Stimulated activated memory B cell treated with anti-CD40 and anti-IgM and Interleukin-4, amounts not matched to agents 10 μg/mL and 1 μg/mL and 100 μg/mL, for 72 hours (primary cell): ENCODE measurements around the gene NGFR.
"Not testable (repeated sequence)": the region's sequence is repeated elsewhere in the genome, so short reads cannot be mapped to it uniquely, and the experiment has no call there.

ENCODE experiments used
- ATAC-seq: fragments of 150-1000 bp; cut with Tn5 transposase; 2 replicates; pipeline ENCODE4 v1.10.0; 2021
- H3K27ac Mint-ChIP-seq: one replicate; pipeline ENCODE4 v1.8.0; 2022; ENCODE audit warnings: mild to moderate bottlenecking, mixed read lengths
- H3K27me3 Mint-ChIP-seq: one replicate; pipeline ENCODE4 v1.8.0; 2022; ENCODE audit warnings: mixed read lengths
- H3K36me3 Mint-ChIP-seq: one replicate; pipeline ENCODE4 v1.8.0; 2022; ENCODE audit warnings: mixed read lengths
- H3K4me1 Mint-ChIP-seq: one replicate; pipeline ENCODE4 v1.8.0; 2022; ENCODE audit warnings: mixed read lengths
- H3K4me3 Mint-ChIP-seq: one replicate; pipeline ENCODE4 v1.8.0; 2022; ENCODE audit warnings: mild to moderate bottlenecking, moderate library complexity, mixed read lengths
- H3K9me3 Mint-ChIP-seq: one replicate; pipeline ENCODE4 v1.8.0; 2022; ENCODE audit warnings: mixed read lengths

Gene NGFR

GRCh38 chr17:49501496-49501895 is 6.4 kb downstream of the NGFR start:
- peaks cover 98% of the 10 kb centered on the region for H3K27me3 Mint-ChIP-seq

DNA sequence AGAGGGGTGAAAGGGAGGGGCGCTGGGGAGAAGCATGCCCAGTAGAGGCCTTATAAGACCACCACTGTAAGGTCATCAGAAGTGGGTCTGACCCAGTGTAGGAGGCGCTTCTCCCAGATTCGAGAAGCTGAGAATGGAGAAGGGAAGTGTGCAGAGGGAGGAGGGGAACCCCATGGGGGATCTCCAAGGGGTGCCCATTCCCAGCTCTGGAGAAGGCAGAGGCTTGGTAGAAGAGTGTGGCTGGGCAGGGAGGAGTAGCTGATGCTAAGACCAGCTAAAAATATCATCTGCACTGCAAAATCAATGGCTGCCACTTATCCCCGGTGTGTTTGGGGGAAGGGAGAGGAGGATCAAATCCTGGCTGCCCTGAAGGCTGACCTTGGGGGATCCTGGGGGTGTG is 7.2 kb downstream of the NGFR start:
- no peak overlapping the region for H3K27ac Mint-ChIP-seq
- peaks cover 11% of the 10 kb centered on the region for H3K4me1 Mint-ChIP-seq
- no peaks in the 10 kb centered on the region for H3K9me3 Mint-ChIP-seq
- ATAC-seq: no peak
- peaks cover 99% of the 10 kb centered on the region for H3K27me3 Mint-ChIP-seq
- no peak overlapping the region for H3K4me3 Mint-ChIP-seq
- no peaks in the 10 kb centered on the region for H3K36me3 Mint-ChIP-seq

More at GRCh38 chr17:49501496-49501895, 6.4 kb downstream of the NGFR start:
- Mint-ChIP-seq H3K4me3 (no peak overlapping the region), H3K9me3 (no peaks in the 10 kb centered on the region), H3K4me1 (peaks cover 19% of the 10 kb centered on the region), H3K36me3 (no peaks in the 10 kb centered on the region), H3K27ac (no peak overlapping the region)
- ATAC-seq: no peak

- not testable (repeated sequence) for H3K4me3 Mint-ChIP-seq, H3K4me1 Mint-ChIP-seq, H3K27ac Mint-ChIP-seq, H3K9me3 Mint-ChIP-seq, H3K36me3 Mint-ChIP-seq, ATAC-seq
- H3K27me3 Mint-ChIP-seq: peaks cover 99% of the 10 kb centered on the region
Observed at GRCh38 chr17:49502680-49503079, 7.6 kb downstream of the NGFR start.

- ATAC-seq: no peak
- Mint-ChIP-seq H3K27me3 (peaks cover 96% of the 10 kb centered on the region), H3K4me3 (no peak overlapping the region), H3K9me3 (no peaks in the 10 kb centered on the region), H3K4me1 (no peaks in the 10 kb centered on the region), H3K36me3 (no peaks in the 10 kb centered on the region), H3K27ac (no peak overlapping the region)
Observed at GRCh38 chr17:49504369-49504768, 9.3 kb downstream of the NGFR start.

DNA sequence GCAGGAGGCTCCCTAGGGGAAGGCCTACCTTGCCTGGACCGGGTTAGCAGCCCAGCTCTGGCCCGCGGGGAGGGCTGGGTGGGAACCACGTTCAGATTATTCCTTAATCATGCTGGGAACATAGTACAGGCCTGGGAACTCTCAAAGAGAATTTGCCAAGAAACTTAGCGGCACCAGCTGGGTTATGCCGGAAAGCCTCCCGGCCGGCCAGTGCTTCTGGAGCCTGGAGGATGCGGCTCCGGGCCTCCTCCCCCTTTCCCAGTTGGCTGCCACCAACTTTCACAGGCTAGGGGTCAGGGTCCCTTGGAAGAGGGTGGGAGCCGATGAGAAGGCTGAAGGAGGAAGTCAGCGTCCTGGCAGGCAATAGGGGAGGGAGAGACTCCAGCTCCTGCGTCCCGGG is 10.8 kb downstream of the NGFR start:
- peaks cover 87% of the 10 kb centered on the region for H3K27me3 Mint-ChIP-seq
- H3K9me3 Mint-ChIP-seq: no peaks in the 10 kb centered on the region
- no peak for ATAC-seq
- no peaks in the 10 kb centered on the region for H3K36me3 Mint-ChIP-seq
- no peak overlapping the region for H3K27ac Mint-ChIP-seq
- H3K4me1 Mint-ChIP-seq: no peaks in the 10 kb centered on the region
- no peak overlapping the region for H3K4me3 Mint-ChIP-seq

DNA sequence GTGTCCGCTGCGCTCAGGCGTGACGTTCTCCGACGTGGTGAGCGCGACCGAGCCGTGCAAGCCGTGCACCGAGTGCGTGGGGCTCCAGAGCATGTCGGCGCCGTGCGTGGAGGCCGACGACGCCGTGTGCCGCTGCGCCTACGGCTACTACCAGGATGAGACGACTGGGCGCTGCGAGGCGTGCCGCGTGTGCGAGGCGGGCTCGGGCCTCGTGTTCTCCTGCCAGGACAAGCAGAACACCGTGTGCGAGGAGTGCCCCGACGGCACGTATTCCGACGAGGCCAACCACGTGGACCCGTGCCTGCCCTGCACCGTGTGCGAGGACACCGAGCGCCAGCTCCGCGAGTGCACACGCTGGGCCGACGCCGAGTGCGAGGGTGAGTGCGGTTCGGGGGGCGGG is 11.2 kb downstream of the NGFR start:
- Mint-ChIP-seq H3K36me3 (no peaks in the 10 kb centered on the region), H3K9me3 (no peaks in the 10 kb centered on the region), H3K4me3 (no peak overlapping the region), H3K4me1 (no peaks in the 10 kb centered on the region), H3K27me3 (peaks cover 84% of the 10 kb centered on the region), H3K27ac (no peak overlapping the region)
- no peak for ATAC-seq

DNA sequence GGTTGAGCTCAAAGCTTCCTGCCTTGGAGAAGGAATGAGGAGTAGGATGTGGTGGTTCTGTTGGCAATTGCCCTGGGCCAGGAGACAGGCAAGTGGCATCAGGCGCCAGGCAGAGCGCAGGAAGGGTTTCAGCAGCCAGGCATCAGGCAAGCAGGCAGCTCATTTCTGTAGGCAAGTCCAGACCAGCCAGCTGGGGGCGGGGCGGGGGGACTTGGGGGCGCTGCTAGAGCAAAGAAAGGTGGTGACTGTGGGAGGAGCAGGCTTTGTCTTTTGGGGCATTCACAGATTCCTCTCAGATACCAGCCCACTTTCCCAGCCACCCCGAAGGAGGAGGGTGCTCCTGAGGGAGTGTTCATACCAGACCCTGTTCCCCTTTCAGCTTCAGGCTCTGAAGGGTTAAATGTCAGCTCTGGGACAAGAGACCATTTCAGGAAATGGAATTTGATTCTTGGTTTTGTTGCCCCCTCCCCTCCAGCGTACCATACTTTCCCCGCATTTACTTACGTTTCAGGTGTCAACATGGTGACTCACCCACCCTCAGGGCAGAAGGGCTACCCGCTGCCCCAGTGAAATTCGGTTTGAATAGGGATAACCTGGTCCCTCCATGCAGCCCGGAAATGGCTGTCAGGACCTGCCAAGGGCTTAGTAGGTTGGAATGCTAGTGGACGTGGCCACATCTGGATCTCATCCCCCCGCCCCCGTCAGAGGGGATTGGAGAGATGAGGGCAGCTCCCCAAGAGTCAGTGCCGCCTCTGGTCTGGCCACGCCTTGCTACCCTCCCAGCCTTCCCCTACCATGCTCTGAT is 13.2 kb downstream of the NGFR start:
- H3K27ac Mint-ChIP-seq: no peak overlapping the region
- no peak overlapping the region for H3K4me3 Mint-ChIP-seq
- H3K4me1 Mint-ChIP-seq: no peaks in the 10 kb centered on the region
- ATAC-seq: peak; percentile 4
- peaks cover 64% of the 10 kb centered on the region for H3K27me3 Mint-ChIP-seq
- H3K36me3 Mint-ChIP-seq: no peaks in the 10 kb centered on the region
- no peaks in the 10 kb centered on the region for H3K9me3 Mint-ChIP-seq

GRCh38 chr17:49508866-49509587 is 13.9 kb downstream of the NGFR start:
- H3K4me3 Mint-ChIP-seq: no peak overlapping the region

DNA sequence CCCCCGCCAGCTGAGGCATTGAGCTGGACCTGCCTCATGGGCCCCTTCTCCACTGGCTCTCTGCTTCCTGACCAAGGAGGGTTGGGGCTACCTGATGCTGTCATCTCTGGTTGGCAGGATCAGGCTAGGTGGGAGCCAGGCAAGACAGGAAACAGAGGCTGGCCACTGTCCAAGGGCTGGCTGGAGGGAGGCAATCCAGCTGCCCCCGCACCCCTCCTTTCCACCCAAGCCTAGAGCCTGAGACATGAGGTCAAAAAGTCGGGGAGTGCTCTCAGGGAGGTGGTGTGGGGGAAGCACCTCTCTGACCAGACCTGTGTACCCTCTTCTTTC is 14.5 kb downstream of the NGFR start:
- no peak for ATAC-seq
- Mint-ChIP-seq H3K27me3 (peaks cover 51% of the 10 kb centered on the region), H3K36me3 (no peaks in the 10 kb centered on the region), H3K4me1 (no peaks in the 10 kb centered on the region), H3K9me3 (no peaks in the 10 kb centered on the region), H3K4me3 (no peak overlapping the region), H3K27ac (no peak overlapping the region)

More at GRCh38 chr17:49508866-49509587, 13.9 kb downstream of the NGFR start:
- Mint-ChIP-seq H3K9me3 (no peaks in the 10 kb centered on the region), H3K27ac (no peak overlapping the region), H3K4me1 (no peaks in the 10 kb centered on the region), H3K27me3 (peaks cover 57% of the 10 kb centered on the region), H3K36me3 (no peaks in the 10 kb centered on the region)
- ATAC-seq: no peak

DNA sequence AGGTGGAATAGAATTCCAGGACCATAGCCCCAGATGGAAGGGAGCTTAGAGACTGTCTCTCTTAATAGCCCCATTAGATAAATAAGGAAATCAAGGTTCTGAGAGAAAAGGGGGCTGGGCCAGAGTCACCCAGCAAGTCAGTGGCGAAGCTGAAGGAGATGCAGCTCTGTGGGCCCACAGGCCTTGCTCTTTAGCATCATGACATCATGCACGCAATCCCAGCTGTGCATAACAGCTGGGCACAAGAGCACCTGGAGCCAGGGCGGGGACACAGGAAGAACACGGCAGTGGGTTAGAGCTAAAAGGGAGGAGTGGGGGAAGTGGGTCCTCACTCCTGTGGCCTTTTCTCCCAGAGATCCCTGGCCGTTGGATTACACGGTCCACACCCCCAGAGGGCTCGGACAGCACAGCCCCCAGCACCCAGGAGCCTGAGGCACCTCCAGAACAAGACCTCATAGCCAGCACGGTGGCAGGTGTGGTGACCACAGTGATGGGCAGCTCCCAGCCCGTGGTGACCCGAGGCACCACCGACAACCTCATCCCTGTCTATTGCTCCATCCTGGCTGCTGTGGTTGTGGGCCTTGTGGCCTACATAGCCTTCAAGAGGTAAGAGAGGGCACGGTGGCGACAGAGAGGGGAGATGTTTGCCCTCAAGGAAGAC is 15.1 kb downstream of the NGFR start:
- Mint-ChIP-seq H3K27me3 (peaks cover 50% of the 10 kb centered on the region), H3K9me3 (no peaks in the 10 kb centered on the region), H3K4me1 (peaks cover 4% of the 10 kb centered on the region), H3K36me3 (no peaks in the 10 kb centered on the region), H3K4me3 (no peak overlapping the region), H3K27ac (no peak overlapping the region)
- no peak for ATAC-seq

GRCh38 chr17:49510720-49511110 is 15.6 kb downstream of the NGFR start:
- H3K4me1 Mint-ChIP-seq: peaks cover 7% of the 10 kb centered on the region
- no peak for ATAC-seq
- peaks cover 50% of the 10 kb centered on the region for H3K27me3 Mint-ChIP-seq
- H3K27ac Mint-ChIP-seq: no peak overlapping the region
- H3K36me3 Mint-ChIP-seq: no peaks in the 10 kb centered on the region
- no peak overlapping the region for H3K4me3 Mint-ChIP-seq
- no peaks in the 10 kb centered on the region for H3K9me3 Mint-ChIP-seq

DNA sequence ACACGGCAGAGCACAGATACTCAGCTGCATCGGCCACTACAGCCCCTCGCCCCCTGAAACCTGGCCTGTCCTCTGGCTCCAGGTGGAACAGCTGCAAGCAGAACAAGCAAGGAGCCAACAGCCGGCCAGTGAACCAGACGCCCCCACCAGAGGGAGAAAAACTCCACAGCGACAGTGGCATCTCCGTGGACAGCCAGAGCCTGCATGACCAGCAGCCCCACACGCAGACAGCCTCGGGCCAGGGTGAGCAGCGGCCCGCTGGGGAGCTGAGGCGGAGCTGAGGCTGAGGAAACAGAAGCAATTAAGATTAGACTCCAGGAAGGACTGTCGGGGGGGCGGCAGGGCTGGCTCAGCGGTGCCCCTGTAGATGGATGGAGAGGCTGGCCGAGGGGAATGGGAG is 16.7 kb downstream of the NGFR start:
- no peak overlapping the region for H3K27ac Mint-ChIP-seq
- no peak overlapping the region for H3K4me3 Mint-ChIP-seq
- H3K27me3 Mint-ChIP-seq: peaks cover 48% of the 10 kb centered on the region
- H3K9me3 Mint-ChIP-seq: no peaks in the 10 kb centered on the region
- no peaks in the 10 kb centered on the region for H3K36me3 Mint-ChIP-seq
- ATAC-seq: no peak
- peaks cover 7% of the 10 kb centered on the region for H3K4me1 Mint-ChIP-seq

DNA sequence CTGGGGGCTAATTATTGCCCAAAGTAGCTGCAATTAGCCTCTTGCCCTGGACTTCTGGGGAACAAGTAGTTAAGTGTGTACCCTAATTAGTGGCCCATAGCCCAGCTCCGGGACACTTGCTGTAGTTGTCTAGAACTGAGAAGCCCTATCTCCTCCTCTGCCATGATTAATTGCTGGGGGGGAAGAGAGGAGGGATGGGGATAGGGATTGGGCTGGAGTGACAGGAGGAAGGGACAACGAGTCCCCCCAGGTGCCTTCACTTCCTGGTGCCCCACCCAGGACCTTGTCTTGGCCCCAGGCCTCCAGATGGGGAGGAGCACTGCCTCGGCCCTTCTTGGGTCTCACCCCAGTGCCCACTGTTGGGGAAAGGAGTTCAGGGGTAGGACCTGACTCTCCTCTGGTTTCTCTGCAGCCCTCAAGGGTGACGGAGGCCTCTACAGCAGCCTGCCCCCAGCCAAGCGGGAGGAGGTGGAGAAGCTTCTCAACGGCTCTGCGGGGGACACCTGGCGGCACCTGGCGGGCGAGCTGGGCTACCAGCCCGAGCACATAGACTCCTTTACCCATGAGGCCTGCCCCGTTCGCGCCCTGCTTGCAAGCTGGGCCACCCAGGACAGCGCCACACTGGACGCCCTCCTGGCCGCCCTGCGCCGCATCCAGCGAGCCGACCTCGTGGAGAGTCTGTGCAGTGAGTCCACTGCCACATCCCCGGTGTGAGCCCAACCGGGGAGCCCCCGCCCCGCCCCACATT is 17.4 kb downstream of the NGFR start:
- Mint-ChIP-seq H3K27ac (no peak overlapping the region), H3K27me3 (peaks cover 41% of the 10 kb centered on the region), H3K4me1 (peaks cover 7% of the 10 kb centered on the region), H3K9me3 (no peaks in the 10 kb centered on the region), H3K4me3 (no peak overlapping the region), H3K36me3 (no peaks in the 10 kb centered on the region)
- ATAC-seq: peak; percentile 20

DNA sequence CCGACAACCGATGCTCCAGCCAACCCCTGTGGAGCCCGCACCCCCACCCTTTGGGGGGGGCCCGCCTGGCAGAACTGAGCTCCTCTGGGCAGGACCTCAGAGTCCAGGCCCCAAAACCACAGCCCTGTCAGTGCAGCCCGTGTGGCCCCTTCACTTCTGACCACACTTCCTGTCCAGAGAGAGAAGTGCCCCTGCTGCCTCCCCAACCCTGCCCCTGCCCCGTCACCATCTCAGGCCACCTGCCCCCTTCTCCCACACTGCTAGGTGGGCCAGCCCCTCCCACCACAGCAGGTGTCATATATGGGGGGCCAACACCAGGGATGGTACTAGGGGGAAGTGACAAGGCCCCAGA is 17.9 kb downstream of the NGFR start:
- H3K27me3 Mint-ChIP-seq: peaks cover 41% of the 10 kb centered on the region

DNA sequence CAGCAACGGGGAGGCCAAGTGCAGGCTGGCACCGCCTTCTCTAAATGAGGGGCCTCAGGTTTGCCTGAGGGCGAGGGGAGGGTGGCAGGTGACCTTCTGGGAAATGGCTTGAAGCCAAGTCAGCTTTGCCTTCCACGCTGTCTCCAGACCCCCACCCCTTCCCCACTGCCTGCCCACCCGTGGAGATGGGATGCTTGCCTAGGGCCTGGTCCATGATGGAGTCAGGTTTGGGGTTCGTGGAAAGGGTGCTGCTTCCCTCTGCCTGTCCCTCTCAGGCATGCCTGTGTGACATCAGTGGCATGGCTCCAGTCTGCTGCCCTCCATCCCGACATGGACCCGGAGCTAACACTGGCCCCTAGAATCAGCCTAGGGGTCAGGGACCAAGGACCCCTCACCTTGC is 18.5 kb downstream of the NGFR start:
- Mint-ChIP-seq H3K27ac (no peak overlapping the region), H3K4me1 (peaks cover 7% of the 10 kb centered on the region), H3K36me3 (no peaks in the 10 kb centered on the region), H3K27me3 (peaks cover 44% of the 10 kb centered on the region), H3K9me3 (no peaks in the 10 kb centered on the region), H3K4me3 (no peak overlapping the region)
- no peak for ATAC-seq

More for the DNA sequence above, 17.9 kb downstream of the NGFR start:
- no peaks in the 10 kb centered on the region for H3K36me3 Mint-ChIP-seq
- ATAC-seq: peak; percentile 4
- H3K9me3 Mint-ChIP-seq: no peaks in the 10 kb centered on the region
- no peak overlapping the region for H3K27ac Mint-ChIP-seq
- peaks cover 7% of the 10 kb centered on the region for H3K4me1 Mint-ChIP-seq
- H3K4me3 Mint-ChIP-seq: no peak overlapping the region
